Right ventricle myocardium superior (tissue), 1 donor: Measurements from ENCODE around the gene SSRP1. TPM values are rescaled to one million over a fixed set of nuclear protein-coding genes. Genes with fewer than 3 reads are reported as not detected.
A peak's percentile ranks its signal among the peaks of the same experiment; 100 is the strongest.
"Not testable (repeated sequence)": the region's sequence is repeated elsewhere in the genome, so short reads cannot be mapped to it uniquely, and the experiment has no call there.

Experiments used
- ATAC-seq: fragments of 200-7000 bp; cut with Tn5 transposase; one replicate; pipeline ENCODE4 v1.9.1; 2020; ENCODE audit warnings: mild to moderate bottlenecking; ENCODE audit not compliant: poor library complexity
- DNase-seq: peaks from one replicate; pipeline ENCODE4 v3.0.0-alpha.2; 2020
- intact Hi-C: fragments of 100-400 bp; cut with DNase I; formaldehyde crosslinking; loops from one replicate; pipeline ENCODE4 v1.11.2; 2022
- total RNA-seq: library from RNA; stranded (reverse); fragmentation: NEBNext Ultra II Directional; extraction: Animal tissue kit (Norgen Biotek cat#: 25700); gene quantifications from one replicate; pipeline ENCODE4 v1.2.1, GENCODE V29; 2021
- donor health status: DM: no; HTN: yes; CAD: no; lungs with severe emphysema.

Gene SSRP1
- total RNA-seq, 1 donor from 2014 or later: 36.3 TPM

GRCh38 chr11:57343825-57344224, 8.1 kb upstream of the SSRP1 start:
- DNase-seq: no peak
- no peak for ATAC-seq
- intact Hi-C loops: loop anchor here (10.0 kb wide), 1 partner anchor 181 kb away; no protein-coding TSS in a partner anchor

GRCh38 chr11:57342702-57343101, 7.0 kb upstream of the SSRP1 start:
- DNase-seq: no peak
- no peak for ATAC-seq
- intact Hi-C loops: loop anchor here (10.0 kb wide), 1 partner anchor 182 kb away; no protein-coding TSS in a partner anchor

- intact Hi-C loops: loop anchor here (10.0 kb wide), 1 partner anchor 183 kb away; no protein-coding TSS in a partner anchor
- DNase-seq (no peak), ATAC-seq (no peak)
These were observed 5.6 kb upstream of the SSRP1 start for GRCh38 chr11:57341250-57341808.

- no peak for ATAC-seq
- intact Hi-C loops: loop anchor here (10.0 kb wide), 1 partner anchor 185 kb away; no protein-coding TSS in a partner anchor
- no peak for DNase-seq
These were observed 4.4 kb upstream of the SSRP1 start for GRCh38 chr11:57340039-57340615.

- intact Hi-C loops: no loop called here
- ATAC-seq (no peak), DNase-seq (no peak)
These were observed 3.6 kb upstream of the SSRP1 start for GRCh38 chr11:57339328-57339727.

- ATAC-seq: no peak
- intact Hi-C loops: no loop called here
- no peak for DNase-seq
These were observed 2.5 kb upstream of the SSRP1 start, which contains the start of gene P2RX3 for GRCh38 chr11:57338142-57338541. TSS of gene P2RX3 (plus strand) at chr11:57338352. CDS start at chr11:57338551, 199 bp downstream.

- ATAC-seq, DNase-seq, intact Hi-C loops: not testable (repeated sequence)
These were observed 1.2 kb upstream of the SSRP1 start for GRCh38 chr11:57336856-57337255.

- intact Hi-C loops: no loop called here
- no peak for ATAC-seq
- no peak for DNase-seq
These were observed 497 bp upstream of the SSRP1 start for GRCh38 chr11:57336111-57336666.

- intact Hi-C loops: no loop called here
- DNase-seq (no peak), ATAC-seq (no peak)
These were observed 709 bp downstream of the SSRP1 start for GRCh38 chr11:57335023-57335342.

- ATAC-seq (no peak), DNase-seq (no peak)
- intact Hi-C loops: no loop called here
These were observed 2.8 kb downstream of the SSRP1 start for GRCh38 chr11:57332694-57333440.

- peak; percentile 35 for DNase-seq
- intact Hi-C loops: no loop called here
These were observed 4.0 kb downstream of the SSRP1 start for GRCh38 chr11:57331720-57332119.

GRCh38 chr11:57330029-57330428, 5.7 kb downstream of the SSRP1 start:
- ATAC-seq (no peak), DNase-seq (no peak)
- intact Hi-C loops: no loop called here

More at GRCh38 chr11:57331720-57332119, 4.0 kb downstream of the SSRP1 start:
- no peak for ATAC-seq

GRCh38 chr11:57327721-57328120, 8.0 kb downstream of the SSRP1 start:
- no peak for DNase-seq
- intact Hi-C loops: no loop called here
- no peak for ATAC-seq

GRCh38 chr11:57325735-57326048, 10.0 kb downstream of the SSRP1 start:
- intact Hi-C loops: no loop called here

GRCh38 chr11:57324886-57325734, 10.6 kb downstream of the SSRP1 start, which contains the start of gene TNKS1BP1:
TSS of gene TNKS1BP1 (minus strand) at chr11:57324952. CDS start at chr11:57321885, 3,067 bp downstream.
- ATAC-seq: peak; percentile 86
- intact Hi-C loops: no loop called here
- peak; percentile 98 for DNase-seq

More at GRCh38 chr11:57325735-57326048, 10.0 kb downstream of the SSRP1 start:
- DNase-seq (peak; percentile 70), ATAC-seq (no peak)

- DNase-seq (peak; percentile 67), ATAC-seq (peak; percentile 2)
- intact Hi-C loops: no loop called here
These were observed 11.4 kb downstream of the SSRP1 start for GRCh38 chr11:57324154-57324885.

GRCh38 chr11:57323855-57324153, 11.9 kb downstream of the SSRP1 start:
- intact Hi-C loops: no loop called here
- no peak for ATAC-seq

GRCh38 chr11:57323167-57323854, 12.4 kb downstream of the SSRP1 start:
- ATAC-seq: no peak
- intact Hi-C loops: no loop called here

More at GRCh38 chr11:57323855-57324153, 11.9 kb downstream of the SSRP1 start:
- DNase-seq: no peak

More at GRCh38 chr11:57323167-57323854, 12.4 kb downstream of the SSRP1 start:
- no peak for DNase-seq
